PC-3 (cell line): ENCODE data around the gene D2HGDH.

Experiments
- CTCF ChIP-seq: fragments of 300-600 bp; sonication (generic); conservative IDR thresholded peaks from 2 replicates; pipeline ENCODE4 v1.5.1; 2017; ENCODE audit warnings: antibody characterized with exemption, low read depth, mild to moderate bottlenecking, low read length
- EZH2 ChIP-seq: fragments of 300-600 bp; sonication (generic); IDR thresholded peaks from one replicate; pipeline ENCODE4 v1.6.1; 2017; ENCODE audit warnings: antibody characterized with exemption, mild to moderate bottlenecking, low read length; ENCODE audit not compliant: unreplicated experiment
- EZH2phosphoT487 ChIP-seq: fragments of 300-600 bp; sonication (generic); IDR thresholded peaks from 2 replicates; pipeline ENCODE4 v1.6.1; 2018; ENCODE audit warnings: mild to moderate bottlenecking, antibody characterized with exemption, low read length, borderline replicate concordance

DNA sequence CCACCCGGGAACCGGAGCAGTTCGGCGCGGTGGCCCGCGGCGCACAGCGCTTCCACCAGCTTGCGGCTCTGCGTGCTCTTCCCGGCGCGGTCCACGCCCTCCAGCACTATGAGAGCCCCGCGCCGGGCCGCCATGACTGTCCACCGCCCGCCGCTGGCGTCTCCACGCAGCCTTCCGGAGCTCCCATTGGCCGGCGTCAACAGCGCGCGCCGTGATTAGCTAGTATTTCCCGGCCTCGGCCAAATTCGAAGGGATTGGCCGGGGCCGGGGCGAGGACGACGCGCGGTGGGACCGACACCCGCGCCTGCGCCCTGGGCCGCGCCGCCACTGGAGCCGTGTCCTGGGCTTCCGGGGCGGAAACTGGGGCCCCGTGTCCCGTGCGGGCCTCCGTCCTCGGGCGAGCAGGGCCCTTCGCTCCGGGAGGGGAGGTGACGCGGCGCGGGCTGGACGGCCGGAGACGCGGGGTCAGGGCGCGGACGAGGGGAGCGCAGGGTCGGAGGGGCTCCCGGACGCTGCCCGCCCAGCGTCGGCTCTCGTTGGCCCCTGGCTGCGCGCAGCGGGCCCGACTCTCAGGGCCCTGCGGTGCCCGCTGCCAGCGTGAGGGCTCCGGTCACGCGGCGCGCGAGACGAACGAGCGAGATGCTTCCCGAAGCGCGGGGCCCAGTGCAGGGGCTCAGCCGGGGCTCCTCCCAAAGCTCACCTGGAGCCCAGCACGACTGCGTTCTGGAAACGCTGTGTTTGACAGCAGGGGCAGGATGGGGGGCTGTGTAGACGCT lies 47.6 kb upstream of the D2HGDH start, which contains the start of gene DTYMK:
- no peak for TF ChIP-seq CTCF
- TF ChIP-seq EZH2 = no peak
- no peak for TF ChIP-seq EZH2phosphoT487
